GM21367 (cell line): Measurements from ENCODE around the gene SLC9B2.

Experiments used
- ATAC-seq: cut with Tn5 transposase; IDR thresholded peaks from one replicate; pipeline ENCODE4 v1.9.1; 2021; ENCODE audit not compliant: unreplicated experiment

SLC9B2 gene

GRCh38 chr4:103079621-103080020, 3.1 kb upstream of the SLC9B2 start:
- ATAC-seq = no peak

- ATAC-seq = peak; percentile 40
Measured at GRCh38 chr4:103075894-103076746, 441 bp downstream of the SLC9B2 start.

GRCh38 chr4:103075435-103075893, 1.1 kb downstream of the SLC9B2 start:
- no peak for ATAC-seq

GRCh38 chr4:103074744-103075434, 1.7 kb downstream of the SLC9B2 start:
- peak; percentile 42 for ATAC-seq

GRCh38 chr4:103073792-103074438, 2.6 kb downstream of the SLC9B2 start:
- no peak for ATAC-seq

GRCh38 chr4:103067841-103068547, 8.6 kb downstream of the SLC9B2 start:
- no peak for ATAC-seq

- no peak for ATAC-seq
Measured at GRCh38 chr4:103060453-103061148, 16.0 kb downstream of the SLC9B2 start.

GRCh38 chr4:103054030-103054429, 22.5 kb downstream of the SLC9B2 start:
- ATAC-seq = no peak

- no peak for ATAC-seq
Measured at GRCh38 chr4:103052779-103053178, 23.8 kb downstream of the SLC9B2 start.

GRCh38 chr4:103052145-103052544, 24.4 kb downstream of the SLC9B2 start:
- no peak for ATAC-seq

GRCh38 chr4:103050736-103051436, 25.7 kb downstream of the SLC9B2 start:
- ATAC-seq = no peak

- ATAC-seq = peak; percentile 93
Measured at GRCh38 chr4:103046416-103047290, 29.9 kb downstream of the SLC9B2 start.

- ATAC-seq = no peak
Measured at GRCh38 chr4:103044183-103044582, 32.4 kb downstream of the SLC9B2 start.

- ATAC-seq = no peak
Measured at GRCh38 chr4:103036169-103036568, 40.4 kb downstream of the SLC9B2 start.

- peak; percentile 67 for ATAC-seq
Measured at GRCh38 chr4:103032574-103032973, 44.0 kb downstream of the SLC9B2 start.

- ATAC-seq = no peak
Measured at GRCh38 chr4:103030791-103031190, 45.8 kb downstream of the SLC9B2 start.

GRCh38 chr4:103029300-103029699, 47.3 kb downstream of the SLC9B2 start:
- ATAC-seq = no peak

GRCh38 chr4:103026868-103027267, 49.7 kb downstream of the SLC9B2 start:
- ATAC-seq = no peak

- no peak for ATAC-seq
Measured at GRCh38 chr4:103024996-103025395, 51.6 kb downstream of the SLC9B2 start.
